K562 (cell line): ENCODE measurements around the gene CDC14B. TPM values are rescaled to one million over a fixed set of nuclear protein-coding genes. Genes with fewer than 3 reads are reported as not detected.

Experiments used
- ATAC-seq: fragments of 200-7000 bp; cut with Tn5 transposase; 3 replicates; pipeline ENCODE4 v1.9.1; 2020; ENCODE audit warnings: moderate library complexity
- BruUV-seq: library from RNA; stranded (reverse); fragments of 400-500 nt; replicated peaks from 2 replicates; lab custom pipeline; 2021; lab: Mats Ljungman, UMichigan
- CTCF ChIA-PET: fragments of 300-600 bp; formaldehyde crosslinking; extraction: SDS; loops from one replicate; lab custom pipeline; 2021; ENCODE audit warnings: low intra/inter-chr PET ratio; lab: Yijun Ruan, JAX
- POLR2A ChIA-PET: fragments of 300-600, 350-650 bp; sonication (Branson Sonifier 250); formaldehyde crosslinking; extraction: SDS; loops from one replicate; lab custom pipeline; 2021; ENCODE audit warnings: antibody characterized with exemption, inconsistent platforms; lab: Yijun Ruan, JAX
- DNase-seq, 4 experiments: peaks; one replicate each; pipeline versions ENCODE4 v3.0.0 to v3.0.0-alpha.2; 2011 to 2018; ENCODE audit warnings: low spot score in 3 of 4, mixed read lengths in 3 of 4; ENCODE audit errors: extremely low read depth in 1 of 4
- FAIRE-seq: peaks from 2 replicates; lab custom pipeline; 2011; peaks lifted over from hg19 to GRCh38; lab: Jason Lieb, UNC
- H2AFZ ChIP-seq: 2 replicates; pipeline ENCODE4 v1.6.0; 2011; ENCODE audit warnings: low read depth, low read length, control low read depth, inconsistent platforms
- H3K27ac ChIP-seq: fragments of 200-600 bp; 3 replicates; pipeline ENCODE4 v1.8.0; 2011; ENCODE audit warnings: low read depth, mild to moderate bottlenecking, control low read depth, inconsistent platforms, low read length, moderate library complexity, mixed read lengths; ENCODE audit errors: extremely low read depth
- H3K27me3 ChIP-seq, 2 experiments: fragments of 300-600 bp in 1 of 2; 2 replicates in 1 of 2; 3 replicates in 1 of 2; pipeline versions ENCODE4 v1.6.0 to v1.8.0; 2011; ENCODE audit warnings: inconsistent platforms in 2 of 2, low read length in 2 of 2, mild to moderate bottlenecking in 1 of 2, mixed read lengths in 1 of 2, moderate library complexity in 1 of 2; ENCODE audit not compliant: control insufficient read depth in 2 of 2, insufficient read depth in 2 of 2
- H3K36me3 ChIP-seq: fragments of 300-600 bp; 3 replicates; pipeline ENCODE4 v1.8.0; 2011; ENCODE audit warnings: mild to moderate bottlenecking, low read length, inconsistent platforms; ENCODE audit not compliant: control insufficient read depth, insufficient read depth
- H3K4me1 ChIP-seq, 2 experiments: fragments of 200-600 bp in 1 of 2; replicated peaks in 1 of 2; 2 replicates in 1 of 2; 3 replicates in 1 of 2; pipeline versions ENCODE4 v1.5.1 to v1.8.0; 2011; ENCODE audit warnings: inconsistent platforms in 2 of 2, low read length in 2 of 2, mild to moderate bottlenecking in 1 of 2, mixed read lengths in 1 of 2, moderate library complexity in 1 of 2; ENCODE audit not compliant: control insufficient read depth in 2 of 2, insufficient read depth in 2 of 2
- H3K4me2 ChIP-seq: 2 replicates; pipeline ENCODE4 v1.6.1; 2011; ENCODE audit warnings: low read length, control low read depth, inconsistent platforms, mixed read lengths; ENCODE audit not compliant: insufficient read depth
- H3K4me3 ChIP-seq: fragments of 200-600 bp; sonication (generic), shearing (Covaris generic); 2 replicates; pipeline ENCODE4 v1.5.1; 2016; ENCODE audit warnings: control low read depth, inconsistent platforms
- H3K79me2 ChIP-seq: fragments of 200-600 bp; 3 replicates; pipeline ENCODE4 v1.8.0; 2011; ENCODE audit warnings: low read length, inconsistent platforms; ENCODE audit not compliant: control insufficient read depth, insufficient read depth
- H3K9ac ChIP-seq, 2 experiments: 2 replicates each; pipeline versions ENCODE4 v1.6.0 to v1.6.1; 2011; ENCODE audit warnings: low read depth in 2 of 2, low read length in 2 of 2, control low read depth in 1 of 2, inconsistent platforms in 1 of 2, mild to moderate bottlenecking in 1 of 2, mixed read lengths in 1 of 2; ENCODE audit not compliant: insufficient read depth in 1 of 2
- H3K9me1 ChIP-seq: one replicate; pipeline ENCODE4 v1.6.0; 2011; ENCODE audit warnings: inconsistent platforms, mild to moderate bottlenecking, low read length, moderate library complexity; ENCODE audit not compliant: control insufficient read depth, insufficient read depth
- H3K9me3 ChIP-seq: replicated peaks from 2 replicates; pipeline ENCODE4 v1.5.1; 2011; ENCODE audit warnings: low read depth, low read length, inconsistent platforms; ENCODE audit not compliant: control insufficient read depth, insufficient read depth
- H4K20me1 ChIP-seq: replicated peaks from 2 replicates; pipeline ENCODE4 v1.6.1; 2011; ENCODE audit warnings: low read length, inconsistent platforms, mixed read lengths; ENCODE audit not compliant: control insufficient read depth, insufficient read depth
- C11orf30 ChIP-seq: fragments of 450-650 bp; IDR thresholded peaks from 2 replicates; pipeline ENCODE4 v1.6.1; 2016; ENCODE audit warnings: low read depth, mild to moderate bottlenecking
- CCNT2 ChIP-seq: IDR thresholded peaks from 2 replicates; pipeline ENCODE4 v1.6.1; 2011; ENCODE audit warnings: borderline replicate concordance, low read depth, mild to moderate bottlenecking, moderate library complexity, mixed read lengths, low read length; ENCODE audit not compliant: insufficient read length; ENCODE audit errors: extremely low read depth
- FOXA3 ChIP-seq, 2 experiments: fragments of 450-650 bp in 1 of 2; sonication (generic) in 1 of 2; formaldehyde crosslinking; IDR thresholded peaks in 1 of 2; conservative IDR thresholded peaks in 1 of 2; 2 replicates each; pipeline versions ENCODE4 v1.4.0 to v1.8.0; 2020 to 2022; ENCODE audit warnings: mild to moderate bottlenecking in 2 of 2, missing genetic modification reagents in 1 of 2
- FOXK1 ChIP-seq: sonication (generic); formaldehyde crosslinking; IDR thresholded peaks from 2 replicates; pipeline ENCODE4 v1.8.0; 2022; ENCODE audit warnings: missing genetic modification reagents, mild to moderate bottlenecking, borderline replicate concordance
- KDM1A ChIP-seq, 2 experiments: fragments of 450-650 bp; IDR thresholded peaks; 2 replicates each; pipeline ENCODE4 v1.6.1; 2016; ENCODE audit warnings: mild to moderate bottlenecking in 2 of 2
- MAFF ChIP-seq: IDR thresholded peaks from 2 replicates; pipeline ENCODE4 v1.6.1; 2012; ENCODE audit warnings: low read length, improper control_type of control experiment
- MAFG ChIP-seq: fragments of 450-650 bp; conservative IDR thresholded peaks from 2 replicates; pipeline ENCODE4 v1.6.1; 2016; ENCODE audit warnings: missing genetic modification characterization, missing compliant biosample characterization
- MAZ ChIP-seq, 2 experiments: fragments of 450-650 bp in 1 of 2; sonication (generic) in 1 of 2; formaldehyde crosslinking; IDR thresholded peaks in 1 of 2; conservative IDR thresholded peaks in 1 of 2; 2 replicates each; pipeline versions ENCODE4 v1.4.0 to v1.5.0; 2020; ENCODE audit warnings: mild to moderate bottlenecking in 1 of 2, missing genetic modification reagents in 1 of 2
- MEIS2 ChIP-seq: fragments of 450-650 bp; IDR thresholded peaks from 2 replicates; pipeline ENCODE4 v1.6.1; 2014; ENCODE audit warnings: mild to moderate bottlenecking; ENCODE audit not compliant: partially characterized antibody
- PBX2 ChIP-seq, 2 experiments: IDR thresholded peaks in 1 of 2; conservative IDR thresholded peaks in 1 of 2; 2 replicates each; pipeline ENCODE4 v1.6.1; 2016; ENCODE audit warnings: low read depth in 2 of 2, mild to moderate bottlenecking in 1 of 2, missing compliant biosample characterization in 1 of 2, missing genetic modification characterization in 1 of 2, moderate library complexity in 1 of 2
- RBFOX2 ChIP-seq: fragments of 200-400 bp; formaldehyde crosslinking; IDR thresholded peaks from 2 replicates; pipeline ENCODE4 v1.6.1; 2017; ENCODE audit warnings: low read depth, mild to moderate bottlenecking, low read length, moderate library complexity
- ZBTB1 ChIP-seq: sonication (generic); formaldehyde crosslinking; IDR thresholded peaks from 2 replicates; pipeline ENCODE4 v1.8.1; 2023; ENCODE audit warnings: missing genetic modification reagents, low read depth, mild to moderate bottlenecking, borderline replicate concordance
- ZBTB33 ChIP-seq: sonication (generic); formaldehyde crosslinking; IDR thresholded peaks from 2 replicates; pipeline ENCODE4 v1.8.1; 2023; ENCODE audit warnings: mild to moderate bottlenecking, missing genetic modification reagents
- ZNF57 ChIP-seq: fragments of 450-650 bp; formaldehyde crosslinking; IDR thresholded peaks from 2 replicates; pipeline ENCODE4 v1.4.0; 2020; ENCODE audit warnings: mild to moderate bottlenecking, moderate library complexity
- WGBS: fragments of 100-300 bp; shearing (Covaris generic); methylation state at CpG from one replicate; pipeline ENCODE4 v1.1.6; 2016; ENCODE audit warnings: low coverage, mixed read lengths; ENCODE audit not compliant: insufficient coverage; ENCODE audit errors: missing lambda C conversion rate; 5-methylcytosine and 5-hydroxymethylcytosine counted together
- in situ Hi-C: fragments of 300-500 bp; cut with MboI; formaldehyde crosslinking; loops from 4 replicates; pipeline ENCODE4 v1.15.0; 2018; ENCODE audit warnings: inconsistent platforms, mixed read lengths
- intact Hi-C: fragments of 100-400 bp; cut with micrococcal nuclease; formaldehyde crosslinking; loops from 2 replicates; pipeline ENCODE4 v1.14.2; 2022
- polyA plus RNA-seq, 8 experiments: library from polyadenylated mRNA; depleted of rRNA in 4 of 8; stranded (reverse) in 5 of 8; unstranded in 3 of 8; fragments of >200 nt; fragmentation: Nextera tagmentation in 2 of 8; fragmentation: Illumina TruSeq in 1 of 8; extraction: Ambion mirVana in 2 of 8; extraction: Trizol in 1 of 8; gene quantifications; 2 replicates each; pipeline versions ENCODE4 v1.2.1 to v1.2.3, GENCODE V29; 2011 to 2014; ENCODE audit warnings: inconsistent platforms in 1 of 8, missing spikeins in 1 of 8
- total RNA-seq, 7 experiments: library from RNA; depleted of rRNA in 6 of 7; stranded (reverse); fragments of >200 nt in 6 of 7; fragmentation: Illumina TruSeq in 2 of 7; extraction: Trizol in 2 of 7; gene quantifications; 2 replicates each; pipeline versions ENCODE4 v1.2.1 to v1.2.3, GENCODE V29; 2011 to 2021; ENCODE audit warnings: low replicate concordance in 1 of 7

Gene CDC14B
- total and polyA plus RNA-seq, 9 of the 15 experiments (the other 6 are each of a cell fraction or from before 2014, with no cell fraction given), result 1.4 to 6.0 (median 3.8) TPM

GRCh38 chr9:96618209-96619123 is 1.2 kb downstream of the CDC14B start:
- intact Hi-C loops (no loop called here), in situ Hi-C loops (no loop called here)
- 40% methylated on average over 42 of the region's 69 CpGs for WGBS
- POLR2A ChIA-PET, result interaction anchor here (0.6 to 2.9 kb wide), 7 partner anchors 11 to 887 kb away, joined by 3 to 15 read pairs (median 3); partner anchors contain the start of gene PRXL2C
- Histone ChIP-seq H3K27me3 (peaks cover 0 to 3% of the 10 kb centered on the region in 2 experiments; a peak in 1 of 5 replicates), H4K20me1 (peaks cover 5% of the 10 kb centered on the region; the same call in 1 of the 2 replicates), H3K9me3 (no peaks in the 10 kb centered on the region), H3K4me3 (peak overlapping the region; percentile 51), H3K79me2 (no peaks in the 10 kb centered on the region; the same call in 2 of the 3 replicates), H3K4me1 (peaks cover 0 to 18% of the 10 kb centered on the region in 2 experiments; a peak in 3 of 5 replicates), H3K9me1 (no peaks in the 10 kb centered on the region), H3K9ac (peak overlapping the region; percentile 28 to 92; a peak in 3 of 4 replicates), H3K36me3 (no peaks in the 10 kb centered on the region), H3K4me2 (peak overlapping the region; percentile 54; the same call in 1 of the 2 replicates), H3K27ac (no peak overlapping the region), H2AFZ (peak overlapping the region; percentile 40; the same call in 1 of the 2 replicates)
- CTCF ChIA-PET, result no interaction called here
- no peak for ATAC-seq
- peak; percentile 32 for FAIRE-seq
- peak in 2 of 4 experiments; percentile 36 to 52 for DNase-seq
- no TSS peak for BruUV-seq
- no peak for TF ChIP-seq FOXK1 (CRISPR knock-in tag)
- TF ChIP-seq RBFOX2, result peak; percentile 31; the same call in 1 of the 2 replicates
- peak; percentile 49 for TF ChIP-seq MAFF
- peak; percentile 72 for TF ChIP-seq ZBTB33 (CRISPR knock-in tag)
- TF ChIP-seq CCNT2, result no peak
- peak; percentile 81 for TF ChIP-seq C11orf30
- TF ChIP-seq KDM1A (IDR thresholded peaks at IDR 0.05), result 0 out of 4 replicates have a peak, but pooled peaks of 1 of the 2 experiments have one; percentile 12
- no peak for TF ChIP-seq ZBTB1
- peak; percentile 91 for TF ChIP-seq MEIS2
- 0 out of 4 replicates have a peak, but pooled peaks of 1 of the 2 experiments have one; percentile 11 for TF ChIP-seq MAZ (CRISPR knock-in tag; conservative IDR thresholded peaks at IDR 0.05 in 1 of 2, IDR thresholded peaks at IDR 0.05 in 1 of 2)
- TF ChIP-seq FOXA3 (CRISPR knock-in tag; conservative IDR thresholded peaks at IDR 0.05 in 1 of 2, IDR thresholded peaks at IDR 0.05 in 1 of 2), result peak; percentile 65 to 92
- TF ChIP-seq MAFG (tag), result peak; percentile 64
- no peak for TF ChIP-seq PBX2 (CRISPR knock-in tag; IDR thresholded peaks at IDR 0.05; ENCODE audit: low read depth)
- peak; percentile 75 for TF ChIP-seq PBX2 (tag; conservative IDR thresholded peaks at IDR 0.05; ENCODE audit: low read depth)
- no peak for TF ChIP-seq ZNF57
